Keratinocyte (primary cell): ENCODE data around the gene ERVK3-1. TPM values are rescaled to one million over a fixed set of nuclear protein-coding genes. Genes with fewer than 3 reads are reported as not detected.

Source experiments
- DNase-seq: peaks from one replicate; pipeline ENCODE4 v3.0.0-alpha.2; 2011; ENCODE audit warnings: low read depth, missing footprints, low spot score
- FAIRE-seq: peaks from 2 replicates; lab custom pipeline; 2011; peaks lifted over from hg19 to GRCh38; lab: Jason Lieb, UNC
- H2AFZ ChIP-seq: 2 replicates; pipeline ENCODE4 v1.6.0; 2012; ENCODE audit warnings: low read length, control low read depth, inconsistent platforms; ENCODE audit not compliant: control insufficient read depth
- H3K27ac ChIP-seq: 2 replicates; pipeline ENCODE4 v1.5.1; 2011; ENCODE audit warnings: low read length; ENCODE audit not compliant: control insufficient read depth, insufficient read depth
- H3K27me3 ChIP-seq: 3 replicates; pipeline ENCODE4 v1.6.0; 2011; ENCODE audit warnings: low read length; ENCODE audit not compliant: control insufficient read depth, insufficient read depth; ENCODE audit errors: extremely low read depth
- H3K36me3 ChIP-seq, 2 experiments: 2 replicates in 1 of 2; 3 replicates in 1 of 2; pipeline ENCODE4 v1.5.1; 2011; ENCODE audit warnings: low read length in 2 of 2, mild to moderate bottlenecking in 1 of 2; ENCODE audit not compliant: control insufficient read depth in 2 of 2, insufficient read depth in 2 of 2; ENCODE audit errors: extremely low read depth in 1 of 2
- H3K4me1 ChIP-seq: 3 replicates; pipeline ENCODE4 v1.5.1; 2011; ENCODE audit warnings: low read length; ENCODE audit not compliant: control insufficient read depth, insufficient read depth; ENCODE audit errors: extremely low read depth
- H3K4me2 ChIP-seq: 3 replicates; pipeline ENCODE4 v1.6.0; 2011; ENCODE audit warnings: low read depth, low read length; ENCODE audit not compliant: control insufficient read depth, insufficient read depth; ENCODE audit errors: extremely low read depth
- H3K4me3 ChIP-seq, 3 experiments: fragments of 200-600 bp in 1 of 3; sonication (generic) in 1 of 3; 2 replicates in 2 of 3; 3 replicates in 1 of 3; pipeline ENCODE4 v1.5.1; 2011 to 2016; ENCODE audit warnings: low read length in 3 of 3, mild to moderate bottlenecking in 3 of 3, control low read depth in 2 of 3, inconsistent platforms in 1 of 3, low read depth in 1 of 3, mixed read lengths in 1 of 3, mixed run types in 1 of 3, moderate library complexity in 1 of 3; ENCODE audit not compliant: control insufficient read depth in 2 of 3, insufficient read depth in 2 of 3; ENCODE audit errors: extremely low read depth in 1 of 3
- H3K79me2 ChIP-seq: 2 replicates; pipeline ENCODE4 v1.6.0; 2012; ENCODE audit warnings: low read length; ENCODE audit not compliant: control insufficient read depth, insufficient read depth
- H3K9ac ChIP-seq: 3 replicates; pipeline ENCODE4 v1.6.0; 2011; ENCODE audit warnings: low read length; ENCODE audit not compliant: control insufficient read depth, insufficient read depth; ENCODE audit errors: extremely low read depth
- H3K9me1 ChIP-seq: 3 replicates; pipeline ENCODE4 v1.6.0; 2011; ENCODE audit warnings: low read length; ENCODE audit not compliant: control insufficient read depth, insufficient read depth; ENCODE audit errors: extremely low read depth
- H3K9me3 ChIP-seq: 2 replicates; pipeline ENCODE4 v1.5.1; 2012; ENCODE audit warnings: low read depth, low read length; ENCODE audit not compliant: control insufficient read depth
- H4K20me1 ChIP-seq: 3 replicates; pipeline ENCODE4 v1.6.0; 2011; ENCODE audit warnings: low read length; ENCODE audit not compliant: control insufficient read depth, insufficient read depth; ENCODE audit errors: extremely low read depth
- CTCF ChIP-seq, 3 experiments: IDR thresholded peaks in 1 of 3; conservative IDR thresholded peaks in 1 of 3; optimal IDR thresholded peaks in 1 of 3; 2 replicates in 2 of 3; 3 replicates in 1 of 3; pipeline versions ENCODE3 to v1.5.1; 2011; ENCODE audit warnings: low read length in 3 of 3, mild to moderate bottlenecking in 3 of 3, moderate library complexity in 2 of 3, control low read depth in 1 of 3, inconsistent platforms in 1 of 3; ENCODE audit not compliant: insufficient read depth in 2 of 3; ENCODE audit errors: extremely low read depth in 1 of 3
- EZH2 ChIP-seq: IDR thresholded peaks from one replicate; pipeline ENCODE4 v1.6.1; 2012; ENCODE audit warnings: inconsistent platforms, mild to moderate bottlenecking, low read length, moderate library complexity
- dilution Hi-C: fragments of 300-500 bp; cut with MboI; formaldehyde crosslinking; loops from one replicate; pipeline ENCODE4 v1.7.0; 2020; ENCODE audit warnings: low sequenced_read_pairs; ENCODE audit not compliant: extremely low pct_ligation_motif_present
- polyA plus RNA-seq, 5 experiments: library from polyadenylated mRNA; depleted of rRNA in 3 of 5; stranded (reverse) in 3 of 5; stranded (forward) in 1 of 5; unstranded in 1 of 5; fragments of >200 nt; gene quantifications; 1 replicate in 1 of 5; 2 replicates in 3 of 5; 3 replicates in 1 of 5; pipeline versions ENCODE4 v1.2.1 to v1.2.3, GENCODE V29; 2011 to 2012; ENCODE audit warnings: missing spikeins in 2 of 5, low read depth in 1 of 5, low replicate concordance in 1 of 5

The ERVK3-1 gene
- polyA plus RNA-seq, 1 donor (not counting 4 experiments of a cell fraction or from before 2014, with no cell fraction given) = 48.6 TPM

GRCh38 chr19:58338825-58339558 lies 33.8 kb downstream of the ERVK3-1 start:
- DNase-seq (no peak), FAIRE-seq (no peak)
- Histone ChIP-seq H3K9me1 (no peaks in the 10 kb centered on the region), H3K9ac (no peak overlapping the region), H2AFZ (no peak overlapping the region), H4K20me1 (no peaks in the 10 kb centered on the region), H3K27ac (no peak overlapping the region), H3K79me2 (no peaks in the 10 kb centered on the region), H3K4me3 (no peak overlapping the region), H3K9me3 (peaks cover 9% of the 10 kb centered on the region), H3K4me1 (no peaks in the 10 kb centered on the region), H3K36me3 (peaks cover 12 to 18% of the 10 kb centered on the region in 2 experiments), H3K27me3 (no peaks in the 10 kb centered on the region), H3K4me2 (no peak overlapping the region)
- TF ChIP-seq EZH2 = no peak
- TF ChIP-seq CTCF (optimal IDR thresholded peaks at IDR 0.05 in 1 of 3, IDR thresholded peaks at IDR 0.05 in 1 of 3, conservative IDR thresholded peaks at IDR 0.05 in 1 of 3; ENCODE audit: extremely low read depth in 1 of 3, insufficient read depth in 2 of 3, low read length in 3 of 3) = no peak
- dilution Hi-C loops = no loop called here

- no peak overlapping the region for H3K27ac ChIP-seq
- no peak overlapping the region for H3K9ac ChIP-seq
- no peak overlapping the region for H3K4me3 ChIP-seq
- TF ChIP-seq CTCF (optimal IDR thresholded peaks at IDR 0.05 in 1 of 3, IDR thresholded peaks at IDR 0.05 in 1 of 3, conservative IDR thresholded peaks at IDR 0.05 in 1 of 3; ENCODE audit: extremely low read depth in 1 of 3, insufficient read depth in 2 of 3, low read length in 3 of 3) (no peak), EZH2 (no peak)
- H4K20me1 ChIP-seq = no peaks in the 10 kb centered on the region
- no peak overlapping the region for H3K4me2 ChIP-seq
- no peaks in the 10 kb centered on the region for H3K36me3 ChIP-seq
- H3K9me3 ChIP-seq = no peaks in the 10 kb centered on the region
- H3K4me1 ChIP-seq = no peaks in the 10 kb centered on the region
- dilution Hi-C loops = no loop called here
- H3K79me2 ChIP-seq = no peaks in the 10 kb centered on the region
- no peak for DNase-seq
- no peak overlapping the region for H2AFZ ChIP-seq
- no peaks in the 10 kb centered on the region for H3K9me1 ChIP-seq
- FAIRE-seq = no peak
- H3K27me3 ChIP-seq = peaks cover 28% of the 10 kb centered on the region
Measured at GRCh38 chr19:58345558-58345957, 40.4 kb downstream of the ERVK3-1 start.
